HepG2 (cell line): ENCODE results near the gene PYGB. TPM values are rescaled to one million over a fixed set of nuclear protein-coding genes. Genes with fewer than 3 reads are reported as not detected.

Source experiments
- ATAC-seq: fragments of 200-7000 bp; cut with Tn5 transposase; 3 replicates; pipeline ENCODE4 v1.9.1; 2020; ENCODE audit warnings: mild to moderate bottlenecking, moderate library complexity
- BruUV-seq: library from RNA; stranded (reverse); fragments of 400-500 nt; replicated peaks from 2 replicates; lab custom pipeline; 2021; lab: Mats Ljungman, UMichigan
- CTCF ChIA-PET: fragments of 300-600 bp; formaldehyde crosslinking; extraction: SDS; loops from one replicate; lab custom pipeline; 2021; ENCODE audit warnings: low total read pairs, inconsistent platforms, low intra/inter-chr PET ratio; lab: Yijun Ruan, JAX
- POLR2A ChIA-PET: fragments of 350-600 bp; sonication (Branson Sonifier 250); formaldehyde crosslinking; loops from one replicate; lab custom pipeline; 2020; ENCODE audit warnings: antibody characterized with exemption, inconsistent platforms; lab: Yijun Ruan, JAX
- DNase-seq: peaks from one replicate; pipeline ENCODE4 v3.0.0-alpha.2; 2015; ENCODE audit warnings: low spot score
- FAIRE-seq: peaks from 3 replicates; lab custom pipeline; 2011; peaks lifted over from hg19 to GRCh38; lab: Jason Lieb, UNC
- H2AFZ ChIP-seq: one replicate; pipeline ENCODE4 v1.6.1; 2011; ENCODE audit warnings: low read length, inconsistent platforms
- H3K27ac ChIP-seq: fragments of 300-600 bp; 3 replicates; pipeline ENCODE4 v1.8.0; 2011; ENCODE audit warnings: mixed run types, mild to moderate bottlenecking, mixed read lengths, low read length, inconsistent platforms; ENCODE audit not compliant: insufficient read depth; ENCODE audit errors: extremely low read length
- H3K27me3 ChIP-seq, 2 experiments: fragments of 200-600 bp in 1 of 2; 2 replicates in 1 of 2; 3 replicates in 1 of 2; pipeline versions ENCODE4 v1.6.0 to v1.8.0; 2011; ENCODE audit warnings: low read length in 2 of 2, mild to moderate bottlenecking in 2 of 2, moderate library complexity in 2 of 2, inconsistent platforms in 1 of 2; ENCODE audit not compliant: insufficient read depth in 2 of 2, control insufficient read depth in 1 of 2
- H3K36me3 ChIP-seq, 2 experiments: fragments of 200-600 bp in 1 of 2; replicated peaks in 1 of 2; 2 replicates in 1 of 2; 3 replicates in 1 of 2; pipeline versions ENCODE4 v1.5.1 to v1.8.0; 2011; ENCODE audit warnings: low read length in 2 of 2, inconsistent platforms in 1 of 2; ENCODE audit not compliant: insufficient read depth in 2 of 2, control insufficient read depth in 1 of 2
- H3K4me1 ChIP-seq: 2 replicates; pipeline ENCODE4 v1.5.1; 2012; ENCODE audit warnings: low read length, inconsistent platforms; ENCODE audit not compliant: insufficient read depth
- H3K4me2 ChIP-seq: 2 replicates; pipeline ENCODE4 v1.6.0; 2011; ENCODE audit warnings: low read depth, low read length, inconsistent platforms
- H3K4me3 ChIP-seq, 3 experiments: fragments of 200-600 bp in 1 of 3; sonication (generic), shearing (Covaris generic) in 1 of 3; replicated peaks in 1 of 3; 2 replicates each; pipeline ENCODE4 v1.5.1; 2011 to 2016; ENCODE audit warnings: low read length in 3 of 3, inconsistent platforms in 2 of 3, low read depth in 2 of 3, mild to moderate bottlenecking in 2 of 3, control low read depth in 1 of 3, mixed read lengths in 1 of 3; ENCODE audit not compliant: insufficient read depth in 1 of 3
- H3K79me2 ChIP-seq: one replicate; pipeline ENCODE4 v1.6.1; 2011; ENCODE audit warnings: low read length, inconsistent platforms; ENCODE audit not compliant: insufficient read depth
- H3K9ac ChIP-seq: 2 replicates; pipeline ENCODE4 v1.6.0; 2011; ENCODE audit warnings: mild to moderate bottlenecking, low read depth, low read length, inconsistent platforms; ENCODE audit not compliant: insufficient read depth
- H3K9me3 ChIP-seq: 2 replicates; pipeline ENCODE4 v1.5.1; 2012; ENCODE audit warnings: mild to moderate bottlenecking, low read length
- H4K20me1 ChIP-seq: 2 replicates; pipeline ENCODE4 v1.6.0; 2011; ENCODE audit warnings: inconsistent platforms, mild to moderate bottlenecking, low read length, moderate library complexity; ENCODE audit not compliant: insufficient read depth
- ARID2 ChIP-seq: sonication (generic); formaldehyde crosslinking; IDR thresholded peaks from 2 replicates; pipeline ENCODE4 v1.8.1; 2022; ENCODE audit warnings: mild to moderate bottlenecking, missing genetic modification reagents, borderline replicate concordance
- HNRNPK ChIP-seq: fragments of 200-400 bp; formaldehyde crosslinking; IDR thresholded peaks from 2 replicates; pipeline ENCODE4 v1.6.1; 2018; ENCODE audit warnings: low read length, low read depth, moderate library complexity, mild to moderate bottlenecking; ENCODE audit not compliant: poor library complexity, severe bottlenecking
- HNRNPL ChIP-seq: fragments of 200-400 bp; formaldehyde crosslinking; IDR thresholded peaks from 2 replicates; pipeline ENCODE4 v1.6.1; 2017; ENCODE audit warnings: mild to moderate bottlenecking, low read depth, low read length
- MZF1 ChIP-seq: sonication (generic); formaldehyde crosslinking; IDR thresholded peaks from 2 replicates; pipeline ENCODE4 v1.8.1; 2023; ENCODE audit warnings: mild to moderate bottlenecking, missing genetic modification reagents, borderline replicate concordance
- NFKB2 ChIP-seq: sonication (generic); formaldehyde crosslinking; IDR thresholded peaks from 2 replicates; pipeline ENCODE4 v1.4.0; 2020; ENCODE audit warnings: missing genetic modification reagents, borderline replicate concordance
- POLR2G ChIP-seq: fragments of 200-400 bp; formaldehyde crosslinking; IDR thresholded peaks from 2 replicates; pipeline ENCODE4 v1.6.1; 2018; ENCODE audit warnings: mild to moderate bottlenecking, low read depth, low read length, moderate library complexity
- RBM39 ChIP-seq: fragments of 200-400 bp; formaldehyde crosslinking; IDR thresholded peaks from one replicate; pipeline ENCODE4 v1.6.1; 2018; ENCODE audit warnings: antibody characterized with exemption, mild to moderate bottlenecking, low read depth, low read length; ENCODE audit not compliant: poor library complexity, severe bottlenecking
- SKI ChIP-seq: fragments of 450-650 bp; IDR thresholded peaks from one replicate; pipeline ENCODE4 v1.6.1; 2018; ENCODE audit warnings: mild to moderate bottlenecking; ENCODE audit not compliant: partially characterized antibody
- ZNF260 ChIP-seq: sonication (generic); formaldehyde crosslinking; IDR thresholded peaks from 2 replicates; pipeline ENCODE4 v1.4.0; 2020; ENCODE audit warnings: missing genetic modification reagents, low read depth, mild to moderate bottlenecking, borderline replicate concordance
- ZNF326 ChIP-seq: sonication (generic); formaldehyde crosslinking; IDR thresholded peaks from 2 replicates; pipeline ENCODE4 v1.4.0; 2020; ENCODE audit warnings: missing genetic modification reagents, borderline replicate concordance
- ZNF34 ChIP-seq: sonication (generic); formaldehyde crosslinking; IDR thresholded peaks from 2 replicates; pipeline ENCODE4 v1.4.0; 2020; ENCODE audit warnings: mild to moderate bottlenecking, missing genetic modification reagents, borderline replicate concordance
- ZNF451 ChIP-seq: sonication (generic); formaldehyde crosslinking; IDR thresholded peaks from 2 replicates; pipeline ENCODE4 v1.5.0; 2020; ENCODE audit warnings: mild to moderate bottlenecking, missing genetic modification reagents
- WGBS: methylation state at CpG from one replicate; pipeline ENCODE4 v1.1.6; 2017; ENCODE audit warnings: low lambda C conversion rate; 5-methylcytosine and 5-hydroxymethylcytosine counted together
- in situ Hi-C: cut with HindIII; loops from 2 replicates; pipeline ENCODE4 v1.10.0; 2017; ENCODE audit warnings: low pct_unique_long_range_greater_than_20kb; ENCODE audit not compliant: extremely low pct_ligation_motif_present
- intact Hi-C: fragments of 100-400 bp; cut with micrococcal nuclease; formaldehyde crosslinking; loops from one replicate; pipeline ENCODE4 v1.10.0; 2022; ENCODE audit not compliant: unreplicated experiment
- polyA plus RNA-seq, 8 experiments: library from polyadenylated mRNA; depleted of rRNA in 3 of 8; stranded (reverse) in 7 of 8; unstranded in 1 of 8; fragments of >200 nt; fragmentation: Illumina TruSeq in 4 of 8; extraction: Trizol in 4 of 8; gene quantifications; 2 replicates each; pipeline versions ENCODE4 v1.2.1 to v1.2.3, GENCODE V29; 2011 to 2016; ENCODE audit warnings: low read depth in 4 of 8, missing spikeins in 1 of 8, mixed read lengths in 1 of 8; ENCODE audit not compliant: insufficient read depth in 1 of 8
- total RNA-seq, 5 experiments: library from RNA; depleted of rRNA; stranded (reverse); fragments of >200 nt; fragmentation: Illumina TruSeq; extraction: Trizol; gene quantifications; 2 replicates each; pipeline ENCODE4 v1.2.3, GENCODE V29; 2016; ENCODE audit warnings: low read depth in 1 of 5
- TF ChIP-seq, protein P1 (sequence below): IDR thresholded peaks from 2 replicates; pipeline ENCODE4 v1.6.1; 2012; ENCODE audit warnings: low read length, improper control_type of control experiment
- TF ChIP-seq, protein P2 (sequence below): sonication (generic); formaldehyde crosslinking; IDR thresholded peaks from 2 replicates; pipeline ENCODE4 v1.5.0; 2020; ENCODE audit warnings: mild to moderate bottlenecking, missing genetic modification reagents
- TF ChIP-seq, protein P3 (sequence below): sonication (generic); formaldehyde crosslinking; IDR thresholded peaks from 2 replicates; pipeline ENCODE4 v1.5.1; 2020; ENCODE audit warnings: missing genetic modification reagents, mild to moderate bottlenecking, borderline replicate concordance

PYGB gene
- total and polyA plus RNA-seq, 2 of the 13 experiments (the other 11 are each of a cell fraction or from before 2014, with no cell fraction given): 24.2 to 86.3 TPM

DNA sequence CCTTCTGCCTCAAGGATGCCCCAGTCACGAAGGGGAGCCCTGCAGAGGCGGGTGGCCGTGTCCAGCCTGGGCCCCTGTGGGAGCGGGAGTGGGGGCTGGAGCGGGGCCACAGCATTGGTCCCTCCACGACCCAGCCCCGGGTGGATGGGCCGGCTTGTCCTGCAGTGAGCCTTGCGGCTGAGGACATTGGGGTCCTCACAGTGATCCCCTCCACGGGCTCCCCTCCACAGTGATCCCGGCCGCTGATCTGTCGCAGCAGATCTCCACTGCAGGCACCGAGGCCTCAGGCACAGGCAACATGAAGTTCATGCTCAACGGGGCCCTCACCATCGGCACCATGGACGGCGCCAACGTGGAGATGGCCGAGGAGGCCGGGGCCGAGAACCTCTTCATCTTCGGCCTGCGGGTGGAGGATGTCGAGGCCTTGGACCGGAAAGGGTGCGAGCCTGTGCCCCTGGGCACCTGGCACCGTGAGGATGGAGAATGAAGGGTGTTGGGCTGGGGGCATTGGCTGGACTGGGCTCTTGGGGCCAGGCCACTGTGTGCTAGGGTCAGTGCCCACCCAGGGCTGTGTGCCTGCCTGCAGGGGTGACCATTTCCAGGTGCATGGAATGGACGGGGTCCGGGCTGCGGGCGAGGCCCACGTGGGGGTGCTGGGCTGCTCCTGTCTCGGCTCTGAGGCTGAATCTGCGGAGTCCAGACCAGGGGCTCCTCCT is 44.4 kb downstream of the PYGB start:
- in situ Hi-C loops (loop anchor here (10.0 kb wide), 1 partner anchor 298 kb away; the partner anchor contains the start of gene APMAP), intact Hi-C loops (loop anchor here (5.0 to 10.0 kb wide), 2 partner anchors 102 to 300 kb away; partner anchors contain the start of genes ABHD12 and APMAP)
- no peak overlapping the region for H3K4me2 ChIP-seq
- no peaks in the 10 kb centered on the region for H3K79me2 ChIP-seq
- no peaks in the 10 kb centered on the region for H3K27me3 ChIP-seq
- H3K27ac ChIP-seq: no peak overlapping the region
- no peak overlapping the region for H3K4me3 ChIP-seq
- FAIRE-seq: no peak
- no peak overlapping the region for H2AFZ ChIP-seq
- ATAC-seq: no peak
- H3K9me3 ChIP-seq: no peaks in the 10 kb centered on the region
- H3K9ac ChIP-seq: no peak overlapping the region
- 0 out of 2 replicates have a peak, but pooled peaks cover 5% of the 10 kb centered on the region for H3K4me1 ChIP-seq
- DNase-seq: no peak
- peaks cover 24 to 35% of the 10 kb centered on the region in 2 experiments for H3K36me3 ChIP-seq
- WGBS: 98% methylated on average over 21 of the region's 35 CpGs
- no peaks in the 10 kb centered on the region for H4K20me1 ChIP-seq
- POLR2A ChIA-PET: interaction anchor here (1.7 kb wide), 1 partner anchor 107 kb away, joined by 8 read pairs; no protein-coding TSS in a partner anchor
- no TSS peak for BruUV-seq
- CTCF ChIA-PET: interaction anchor here (6.9 kb wide), 1 partner anchor 107 kb away, joined by 157 read pairs; no protein-coding TSS in a partner anchor
- TF ChIP-seq ZNF451 (CRISPR knock-in tag) (no peak), HNRNPK (no peak), HNRNPL (peak; percentile 64; the same call in 1 of the 2 replicates), ZNF34 (CRISPR knock-in tag) (no peak), SKI (no peak), RBM39 (no peak), ARID2 (CRISPR knock-in tag) (no peak), MZF1 (CRISPR knock-in tag) (no peak), NFKB2 (CRISPR knock-in tag) (no peak), POLR2G (0 out of 2 replicates have a peak, but pooled peaks have one; percentile 7), ZNF260 (CRISPR knock-in tag) (no peak), ZNF326 (no peak)
- TF ChIP-seq, protein P1, sequence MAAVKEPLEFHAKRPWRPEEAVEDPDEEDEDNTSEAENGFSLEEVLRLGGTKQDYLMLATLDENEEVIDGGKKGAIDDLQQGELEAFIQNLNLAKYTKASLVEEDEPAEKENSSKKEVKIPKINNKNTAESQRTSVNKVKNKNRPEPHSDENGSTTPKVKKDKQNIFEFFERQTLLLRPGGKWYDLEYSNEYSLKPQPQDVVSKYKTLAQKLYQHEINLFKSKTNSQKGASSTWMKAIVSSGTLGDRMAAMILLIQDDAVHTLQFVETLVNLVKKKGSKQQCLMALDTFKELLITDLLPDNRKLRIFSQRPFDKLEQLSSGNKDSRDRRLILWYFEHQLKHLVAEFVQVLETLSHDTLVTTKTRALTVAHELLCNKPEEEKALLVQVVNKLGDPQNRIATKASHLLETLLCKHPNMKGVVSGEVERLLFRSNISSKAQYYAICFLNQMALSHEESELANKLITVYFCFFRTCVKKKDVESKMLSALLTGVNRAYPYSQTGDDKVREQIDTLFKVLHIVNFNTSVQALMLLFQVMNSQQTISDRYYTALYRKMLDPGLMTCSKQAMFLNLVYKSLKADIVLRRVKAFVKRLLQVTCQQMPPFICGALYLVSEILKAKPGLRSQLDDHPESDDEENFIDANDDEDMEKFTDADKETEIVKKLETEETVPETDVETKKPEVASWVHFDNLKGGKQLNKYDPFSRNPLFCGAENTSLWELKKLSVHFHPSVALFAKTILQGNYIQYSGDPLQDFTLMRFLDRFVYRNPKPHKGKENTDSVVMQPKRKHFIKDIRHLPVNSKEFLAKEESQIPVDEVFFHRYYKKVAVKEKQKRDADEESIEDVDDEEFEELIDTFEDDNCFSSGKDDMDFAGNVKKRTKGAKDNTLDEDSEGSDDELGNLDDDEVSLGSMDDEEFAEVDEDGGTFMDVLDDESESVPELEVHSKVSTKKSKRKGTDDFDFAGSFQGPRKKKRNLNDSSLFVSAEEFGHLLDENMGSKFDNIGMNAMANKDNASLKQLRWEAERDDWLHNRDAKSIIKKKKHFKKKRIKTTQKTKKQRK: no peak
- TF ChIP-seq, protein P2, sequence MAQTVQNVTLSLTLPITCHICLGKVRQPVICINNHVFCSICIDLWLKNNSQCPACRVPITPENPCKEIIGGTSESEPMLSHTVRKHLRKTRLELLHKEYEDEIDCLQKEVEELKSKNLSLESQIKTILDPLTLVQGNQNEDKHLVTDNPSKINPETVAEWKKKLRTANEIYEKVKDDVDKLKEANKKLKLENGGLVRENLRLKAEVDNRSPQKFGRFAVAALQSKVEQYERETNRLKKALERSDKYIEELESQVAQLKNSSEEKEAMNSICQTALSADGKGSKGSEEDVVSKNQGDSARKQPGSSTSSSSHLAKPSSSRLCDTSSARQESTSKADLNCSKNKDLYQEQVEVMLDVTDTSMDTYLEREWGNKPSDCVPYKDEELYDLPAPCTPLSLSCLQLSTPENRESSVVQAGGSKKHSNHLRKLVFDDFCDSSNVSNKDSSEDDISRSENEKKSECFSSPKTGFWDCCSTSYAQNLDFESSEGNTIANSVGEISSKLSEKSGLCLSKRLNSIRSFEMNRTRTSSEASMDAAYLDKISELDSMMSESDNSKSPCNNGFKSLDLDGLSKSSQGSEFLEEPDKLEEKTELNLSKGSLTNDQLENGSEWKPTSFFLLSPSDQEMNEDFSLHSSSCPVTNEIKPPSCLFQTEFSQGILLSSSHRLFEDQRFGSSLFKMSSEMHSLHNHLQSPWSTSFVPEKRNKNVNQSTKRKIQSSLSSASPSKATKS (CRISPR knock-in tag): no peak
- TF ChIP-seq, protein P3, sequence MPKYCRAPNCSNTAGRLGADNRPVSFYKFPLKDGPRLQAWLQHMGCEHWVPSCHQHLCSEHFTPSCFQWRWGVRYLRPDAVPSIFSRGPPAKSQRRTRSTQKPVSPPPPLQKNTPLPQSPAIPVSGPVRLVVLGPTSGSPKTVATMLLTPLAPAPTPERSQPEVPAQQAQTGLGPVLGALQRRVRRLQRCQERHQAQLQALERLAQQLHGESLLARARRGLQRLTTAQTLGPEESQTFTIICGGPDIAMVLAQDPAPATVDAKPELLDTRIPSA (CRISPR knock-in tag): no peak
